Measurements from ENCODE around the gene DCAF15. TPM values are rescaled to one million over a fixed set of nuclear protein-coding genes. Genes with fewer than 3 reads are reported as not detected.

The DCAF15 gene
- 54.4 to 56.6 TPM (median 55.7 TPM) in 3 replicates for total RNA-seq

DNA sequence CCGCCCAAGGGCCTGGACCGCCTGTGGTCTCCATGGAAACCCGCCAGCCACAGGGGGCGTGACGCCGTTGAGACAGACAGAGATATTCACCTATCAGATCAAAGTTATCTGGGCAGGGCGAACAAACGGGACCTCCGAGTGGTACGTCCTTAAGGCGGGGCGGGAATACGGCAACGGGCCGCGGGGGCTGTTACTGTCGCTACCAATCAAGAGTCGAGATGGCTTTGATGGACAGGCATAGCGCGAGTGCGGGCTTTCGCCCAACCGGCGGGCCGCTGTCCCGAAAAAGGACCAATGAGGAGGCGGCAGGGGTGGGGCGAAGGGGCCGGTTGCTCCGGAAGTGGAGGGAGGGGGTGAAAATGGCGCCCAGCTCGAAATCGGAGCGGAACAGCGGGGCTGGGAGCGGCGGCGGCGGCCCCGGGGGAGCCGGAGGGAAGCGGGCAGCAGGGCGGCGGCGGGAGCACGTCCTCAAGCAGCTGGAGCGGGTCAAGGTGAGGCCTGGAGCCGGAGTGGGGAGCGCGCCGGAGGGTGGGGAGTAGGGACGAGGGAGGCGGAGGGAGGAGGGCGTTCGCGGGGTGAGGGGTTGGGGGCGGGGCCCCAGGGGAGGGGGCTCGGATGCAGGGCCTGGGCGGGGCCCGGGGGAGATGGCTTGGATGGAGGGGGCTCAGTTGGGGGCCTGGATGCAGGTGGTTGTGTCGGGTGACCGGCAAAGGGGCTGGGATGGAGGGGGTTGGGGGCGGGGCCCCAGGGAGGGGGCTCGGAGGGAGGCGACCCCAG is at the start of gene DCAF15:
DCAF15 (plus strand) TSS at position 356 of the 777 bp plus-strand sequence; CDS start at position 360, 4 bp downstream.
- Mint-ChIP-seq H3K4me1 (peaks cover 10% of the 10 kb centered on the region), H3K27ac (peak within 1 kb of the TSS; percentile 89), H3K9me3 (no peaks in the 10 kb centered on the region), H3K36me3 (peaks cover 2% of the 10 kb centered on the region), H3K4me3 (peak within 1 kb of the TSS; percentile 85), H3K27me3 (ENCODE audit: low read depth) (no peaks in the 10 kb centered on the region)
- TF ChIP-seq CTCF (IDR thresholded peaks at IDR 0.05; ENCODE audit: unreplicated experiment): no peak
- peak; percentile 98 to 99 for DNase-seq (ENCODE audit: low spot score in 2 of 2, unreplicated experiment in 2 of 2)

DNA sequence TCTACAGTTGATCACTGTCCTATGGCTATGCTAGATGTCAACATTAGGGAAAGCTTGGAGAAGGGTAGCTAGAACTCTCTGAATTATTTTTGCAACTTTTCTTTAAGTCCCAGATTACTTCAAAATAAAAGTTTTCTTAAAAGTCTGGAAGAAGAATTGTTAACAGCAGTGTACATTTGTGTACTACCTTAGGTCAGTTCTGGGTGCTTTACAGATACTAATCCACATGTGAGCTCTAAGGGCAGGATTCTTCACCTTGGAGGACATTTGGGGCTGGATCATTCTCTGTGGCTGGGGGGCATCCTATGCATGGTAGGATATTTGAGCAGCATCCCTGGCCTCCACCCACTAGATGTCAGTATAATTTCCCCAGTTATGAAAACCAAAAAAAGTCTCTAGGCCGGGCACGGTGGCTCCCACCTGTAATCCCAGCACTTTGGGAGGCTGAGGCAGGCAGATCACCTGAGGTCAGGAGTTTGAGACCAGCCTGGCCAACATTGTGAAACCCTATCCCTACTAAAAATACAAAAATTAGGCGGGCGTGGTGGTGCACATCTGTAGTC is 49.2 kb upstream of the DCAF15 start:
- H3K4me1 Mint-ChIP-seq: peaks cover 11% of the 10 kb centered on the region
- DNase-seq (ENCODE audit: low spot score in 2 of 2, unreplicated experiment in 2 of 2): no peak
- no peak for TF ChIP-seq CTCF (IDR thresholded peaks at IDR 0.05; ENCODE audit: unreplicated experiment)
- no peaks in the 10 kb centered on the region for H3K27me3 Mint-ChIP-seq (ENCODE audit: low read depth)
- no peaks in the 10 kb centered on the region for H3K36me3 Mint-ChIP-seq
- no peaks in the 10 kb centered on the region for H3K9me3 Mint-ChIP-seq
- H3K4me3 Mint-ChIP-seq: no peak overlapping the region
- no peak overlapping the region for H3K27ac Mint-ChIP-seq

- Mint-ChIP-seq H3K36me3 (peaks cover 10% of the 10 kb centered on the region), H3K9me3 (no peaks in the 10 kb centered on the region), H3K27ac (peak within 1 kb of the TSS; percentile 61), H3K4me1 (peaks cover 11% of the 10 kb centered on the region), H3K4me3 (peak within 1 kb of the TSS; percentile 78), H3K27me3 (ENCODE audit: low read depth) (no peaks in the 10 kb centered on the region)
- no peak for TF ChIP-seq CTCF (IDR thresholded peaks at IDR 0.05; ENCODE audit: unreplicated experiment)
- DNase-seq (ENCODE audit: low spot score in 2 of 2, unreplicated experiment in 2 of 2): peak; percentile 82 to 92
Observed at GRCh38 chr19:13905634-13906520, 46.4 kb upstream of the DCAF15 start, which contains the start of the genes BRME1 and CC2D1A. TSS of gene BRME1 (minus strand) at chr19:13906117. CDS start at chr19:13904892, 1,225 bp downstream. TSS of gene CC2D1A (plus strand) at chr19:13906201. CDS start at chr19:13906442, 241 bp downstream.

- H3K36me3 Mint-ChIP-seq: peaks cover 15% of the 10 kb centered on the region
- H3K4me3 Mint-ChIP-seq: peak overlapping the region; percentile 78
- peaks cover 11% of the 10 kb centered on the region for H3K4me1 Mint-ChIP-seq
- no peaks in the 10 kb centered on the region for H3K27me3 Mint-ChIP-seq (ENCODE audit: low read depth)
- no peak for DNase-seq (ENCODE audit: low spot score in 2 of 2, unreplicated experiment in 2 of 2)
- no peak for TF ChIP-seq CTCF (IDR thresholded peaks at IDR 0.05; ENCODE audit: unreplicated experiment)
- no peaks in the 10 kb centered on the region for H3K9me3 Mint-ChIP-seq
- H3K27ac Mint-ChIP-seq: no peak overlapping the region
Observed at GRCh38 chr19:13906521-13906904, 45.8 kb upstream of the DCAF15 start.

- no peaks in the 10 kb centered on the region for H3K27me3 Mint-ChIP-seq (ENCODE audit: low read depth)
- peaks cover 15% of the 10 kb centered on the region for H3K36me3 Mint-ChIP-seq
Observed at GRCh38 chr19:13906910-13907309, 45.4 kb upstream of the DCAF15 start.

More at GRCh38 chr19:13906910-13907309, 45.4 kb upstream of the DCAF15 start:
- TF ChIP-seq CTCF (IDR thresholded peaks at IDR 0.05; ENCODE audit: unreplicated experiment): no peak
- H3K4me3 Mint-ChIP-seq: peak overlapping the region; percentile 78
- H3K9me3 Mint-ChIP-seq: no peaks in the 10 kb centered on the region
- peaks cover 11% of the 10 kb centered on the region for H3K4me1 Mint-ChIP-seq
- no peak overlapping the region for H3K27ac Mint-ChIP-seq
- no peak for DNase-seq (ENCODE audit: low spot score in 2 of 2, unreplicated experiment in 2 of 2)
